ENCODE measurements around the gene LILRA5. TPM values are rescaled to one million over a fixed set of nuclear protein-coding genes. Genes with fewer than 3 reads are reported as not detected.
A peak's percentile ranks its signal among the peaks of the same experiment; 100 is the strongest.

Gene LILRA5
- total RNA-seq, 3 donors from 2014 or later (not counting 1 experiment from before 2014, with no cell fraction given): 3.4 to 22.3 (median 11.1) TPM

GRCh38 chr19:54268936-54269335 lies 44.0 kb downstream of the LILRA5 start:
- peaks cover 21% of the 10 kb centered on the region in 2 donors for H3K27me3 Mint-ChIP-seq (ENCODE audit: low read depth in 2 of 2)
- no peak overlapping the region for H3K4me3 ChIP-seq (ENCODE audit: low read length)
- ATAC-seq: no peak
- 83% methylated on average over 1 of the region's 2 CpGs for WGBS (ENCODE audit: insufficient coverage)
- no peaks in the 10 kb centered on the region for H3K36me3 Mint-ChIP-seq
- H3K4me3 Mint-ChIP-seq: no peak overlapping the region
- H3K9me3 Mint-ChIP-seq: no peaks in the 10 kb centered on the region
- intact Hi-C loops (cut with micrococcal nuclease): no loop called here
- no peaks in the 10 kb centered on the region for H3K36me3 ChIP-seq (ENCODE audit: control insufficient read depth, insufficient read depth, low read length)
- H3K9me3 ChIP-seq (ENCODE audit: control insufficient read depth, insufficient read depth, low read length): no peaks in the 10 kb centered on the region
- DNase-seq: no peak
- no peaks in the 10 kb centered on the region for H3K4me1 Mint-ChIP-seq
- peaks cover 3% of the 10 kb centered on the region for H3K4me1 ChIP-seq (ENCODE audit: control insufficient read depth, insufficient read depth, low read length)
- no peaks in the 10 kb centered on the region for H3K27me3 ChIP-seq (ENCODE audit: control insufficient read depth, insufficient read depth, low read length)
- TF ChIP-seq CTCF (IDR thresholded peaks at IDR 0.05): no peak
- H3K27ac Mint-ChIP-seq: no peak overlapping the region
- H3K27ac ChIP-seq (ENCODE audit: low read length): no peak overlapping the region

- Histone ChIP-seq H3K4me1 (ENCODE audit: control insufficient read depth, insufficient read depth, low read length) (peaks cover 3% of the 10 kb centered on the region), H3K27ac (ENCODE audit: low read length) (no peak overlapping the region), H3K27me3 (ENCODE audit: control insufficient read depth, insufficient read depth, low read length) (no peaks in the 10 kb centered on the region), H3K36me3 (ENCODE audit: control insufficient read depth, insufficient read depth, low read length) (no peaks in the 10 kb centered on the region), H3K9me3 (ENCODE audit: control insufficient read depth, insufficient read depth, low read length) (no peaks in the 10 kb centered on the region), H3K4me3 (ENCODE audit: low read length) (no peak overlapping the region)
- H3K4me3 Mint-ChIP-seq: no peak overlapping the region
- no peaks in the 10 kb centered on the region for H3K36me3 Mint-ChIP-seq
- H3K9me3 Mint-ChIP-seq: no peaks in the 10 kb centered on the region
- DNase-seq (peak; percentile 59 to 72), ATAC-seq (peak; percentile 73 to 76 (median 76))
- peaks cover 13 to 16% of the 10 kb centered on the region in 2 donors for H3K27me3 Mint-ChIP-seq (ENCODE audit: low read depth in 2 of 2)
- intact Hi-C loops (cut with micrococcal nuclease): loop anchor here (1.0 kb wide), 1 partner anchor 98 kb away; no protein-coding TSS in a partner anchor
- no peaks in the 10 kb centered on the region for H3K4me1 Mint-ChIP-seq
- peak; percentile 81 for TF ChIP-seq CTCF (IDR thresholded peaks at IDR 0.05)
- H3K27ac Mint-ChIP-seq: no peak overlapping the region
- WGBS (ENCODE audit: insufficient coverage): 13% methylated on average over 6 of the region's 6 CpGs
Observed at GRCh38 chr19:54266133-54266532, 46.8 kb downstream of the LILRA5 start.

GRCh38 chr19:54262470-54262869 lies 50.5 kb downstream of the LILRA5 start:
- no peaks in the 10 kb centered on the region for H3K27me3 ChIP-seq (ENCODE audit: control insufficient read depth, insufficient read depth, low read length)
- DNase-seq (no peak), ATAC-seq (no peak)
- intact Hi-C loops (cut with micrococcal nuclease): no loop called here
- H3K9me3 ChIP-seq (ENCODE audit: control insufficient read depth, insufficient read depth, low read length): no peaks in the 10 kb centered on the region
- Mint-ChIP-seq H3K27ac (no peak overlapping the region), H3K27me3 (ENCODE audit: low read depth in 2 of 2) (peaks cover 0 to 11% of the 10 kb centered on the region in 2 donors), H3K4me3 (no peak overlapping the region), H3K9me3 (no peaks in the 10 kb centered on the region), H3K36me3 (no peaks in the 10 kb centered on the region), H3K4me1 (no peaks in the 10 kb centered on the region)
- H3K36me3 ChIP-seq (ENCODE audit: control insufficient read depth, insufficient read depth, low read length): no peaks in the 10 kb centered on the region
- TF ChIP-seq CTCF (IDR thresholded peaks at IDR 0.05): no peak
- 70% methylated on average over 2 of the region's 2 CpGs for WGBS (ENCODE audit: insufficient coverage)
- no peak overlapping the region for H3K4me3 ChIP-seq (ENCODE audit: low read length)
- H3K27ac ChIP-seq (ENCODE audit: low read length): no peak overlapping the region
- H3K4me1 ChIP-seq (ENCODE audit: control insufficient read depth, insufficient read depth, low read length): no peaks in the 10 kb centered on the region

GRCh38 chr19:54262066-54262465 lies 50.9 kb downstream of the LILRA5 start:
- H3K27ac ChIP-seq (ENCODE audit: low read length): no peak overlapping the region
- no peaks in the 10 kb centered on the region for H3K9me3 ChIP-seq (ENCODE audit: control insufficient read depth, insufficient read depth, low read length)
- intact Hi-C loops (cut with micrococcal nuclease): no loop called here
- H3K27me3 ChIP-seq (ENCODE audit: control insufficient read depth, insufficient read depth, low read length): no peaks in the 10 kb centered on the region
- H3K27me3 Mint-ChIP-seq (ENCODE audit: low read depth in 2 of 2): peaks cover 0 to 11% of the 10 kb centered on the region in 2 donors
- H3K27ac Mint-ChIP-seq: no peak overlapping the region
- no peaks in the 10 kb centered on the region for H3K4me1 Mint-ChIP-seq
- no peak overlapping the region for H3K4me3 Mint-ChIP-seq
- H3K4me3 ChIP-seq (ENCODE audit: low read length): no peak overlapping the region
- H3K4me1 ChIP-seq (ENCODE audit: control insufficient read depth, insufficient read depth, low read length): no peaks in the 10 kb centered on the region
- 91% methylated on average over 11 of the region's 11 CpGs for WGBS (ENCODE audit: insufficient coverage)
- no peak for ATAC-seq
- DNase-seq: no peak
- H3K9me3 Mint-ChIP-seq: no peaks in the 10 kb centered on the region
- TF ChIP-seq CTCF (IDR thresholded peaks at IDR 0.05): no peak
- H3K36me3 ChIP-seq (ENCODE audit: control insufficient read depth, insufficient read depth, low read length): no peaks in the 10 kb centered on the region
- no peaks in the 10 kb centered on the region for H3K36me3 Mint-ChIP-seq

Data from natural killer cell (primary cell).